Thyroid gland (tissue), 4 donors: ENCODE results near the gene CDC27. TPM values are rescaled to one million over a fixed set of nuclear protein-coding genes. Genes with fewer than 3 reads are reported as not detected.
"Not testable (repeated sequence)": the region's sequence is repeated elsewhere in the genome, so short reads cannot be mapped to it uniquely, and the experiment has no call there.

Experiments
- DNase-seq, 2 donors: peaks; one replicate each; pipeline ENCODE4 v3.0.0-alpha.2; 2019
- H3K27ac ChIP-seq, 3 donors: fragments of 200-600 bp; sonication (generic); 1 replicate in 2 of 3; 2 replicates in 1 of 3; pipeline ENCODE4 v1.5.1; 2016 to 2019; ENCODE audit warnings: mild to moderate bottlenecking in 1 of 3, moderate library complexity in 1 of 3
- H3K27me3 ChIP-seq: fragments of 200-600 bp; sonication (generic); one replicate; pipeline ENCODE4 v1.5.1; 2019
- H3K36me3 ChIP-seq, 2 donors: fragments of 200-600 bp; sonication (generic); one replicate each; pipeline ENCODE4 v1.5.1; 2016 to 2019
- H3K4me1 ChIP-seq, 2 donors: fragments of 200-600 bp; sonication (generic); one replicate each; pipeline ENCODE4 v1.5.1; 2017 to 2019
- H3K4me3 ChIP-seq, 3 donors: fragments of 200-600 bp; sonication (generic); replicated peaks in 1 of 3; 1 replicate in 2 of 3; 2 replicates in 1 of 3; pipeline ENCODE4 v1.5.1; 2016; ENCODE audit warnings: mild to moderate bottlenecking in 1 of 3
- H3K9me3 ChIP-seq: fragments of 200-600 bp; sonication (generic); one replicate; pipeline ENCODE4 v1.5.1; 2017
- CTCF ChIP-seq, 6 experiments: fragments of 200-600 bp in 3 of 6; fragments of 450-650 bp in 3 of 6; sonication (generic) in 3 of 6; IDR thresholded peaks; one replicate each; pipeline ENCODE4 v1.5.1; 2016 to 2019; ENCODE audit warnings: antibody characterized with exemption in 6 of 6, mild to moderate bottlenecking in 2 of 6, inconsistent platforms in 1 of 6, moderate library complexity in 1 of 6
- POLR2A ChIP-seq, 2 donors: fragments of 450-650 bp; IDR thresholded peaks; one replicate each; pipeline ENCODE4 v1.6.1; 2017; ENCODE audit warnings: antibody characterized with exemption in 2 of 2, mild to moderate bottlenecking in 2 of 2, moderate library complexity in 1 of 2
- WGBS, 2 donors: methylation state at CpG; one replicate each; pipeline ENCODE4 v1.1.5; 2017; 5-methylcytosine and 5-hydroxymethylcytosine counted together
- intact Hi-C: fragments of 100-400 bp; cut with DNase I; formaldehyde crosslinking; loops from one replicate; pipeline ENCODE4 v1.15.1; 2023
- total RNA-seq, 4 donors: library from RNA; depleted of rRNA; stranded (reverse); fragments of >200 nt; gene quantifications; one replicate each; pipeline ENCODE4 v1.2.3, GENCODE V29; 2016

CDC27 gene
- total RNA-seq, 4 donors from 2014 or later = 124 to 195 (median 181) TPM

- H3K36me3 ChIP-seq = peaks cover 11 to 19% of the 10 kb centered on the region in 2 donors
- H3K27me3 ChIP-seq = no peaks in the 10 kb centered on the region
- TF ChIP-seq CTCF (IDR thresholded peaks at IDR 0.05) = no peak
- TF ChIP-seq POLR2A (IDR thresholded peaks at IDR 0.05) = no peak
- WGBS, 2 donors = 87 to 88% methylated on average over 2 of the region's 2 CpGs
- DNase-seq = no peak
- intact Hi-C loops = no loop called here
- peak overlapping the region in 1 of 3 donors; percentile 19 for H3K27ac ChIP-seq
- H3K9me3 ChIP-seq = no peaks in the 10 kb centered on the region
- H3K4me3 ChIP-seq = no peak overlapping the region
- H3K4me1 ChIP-seq = no peaks in the 10 kb centered on the region
Measured at GRCh38 chr17:47119746-47120520, 69.2 kb downstream of the CDC27 start.

GRCh38 chr17:47117386-47117785, 71.7 kb downstream of the CDC27 start:
- 93% methylated on average over 3 of the region's 3 CpGs for WGBS, 2 donors

GRCh38 chr17:47106130-47106529, 83.0 kb downstream of the CDC27 start:
- Histone ChIP-seq H3K9me3 (no peaks in the 10 kb centered on the region), H3K27ac (no peak overlapping the region), H3K4me3 (no peak overlapping the region), H3K27me3 (no peaks in the 10 kb centered on the region), H3K36me3 (no peaks in the 10 kb centered on the region), H3K4me1 (no peaks in the 10 kb centered on the region)
- WGBS, 2 donors = 93 to 98% methylated on average over 7 of the region's 7 CpGs
- intact Hi-C loops = no loop called here
- DNase-seq = no peak
- TF ChIP-seq CTCF (IDR thresholded peaks at IDR 0.05) (no peak), POLR2A (IDR thresholded peaks at IDR 0.05) (no peak)

More at GRCh38 chr17:47117386-47117785, 71.7 kb downstream of the CDC27 start:
- no peak overlapping the region for H3K4me3 ChIP-seq
- intact Hi-C loops = no loop called here
- no peak overlapping the region for H3K27ac ChIP-seq
- no peak for TF ChIP-seq CTCF (IDR thresholded peaks at IDR 0.05)
- TF ChIP-seq POLR2A (IDR thresholded peaks at IDR 0.05) = no peak
- H3K4me1 ChIP-seq = no peaks in the 10 kb centered on the region
- H3K36me3 ChIP-seq = peaks cover 7 to 13% of the 10 kb centered on the region in 2 donors
- no peaks in the 10 kb centered on the region for H3K27me3 ChIP-seq
- H3K9me3 ChIP-seq = no peaks in the 10 kb centered on the region
- DNase-seq = no peak

GRCh38 chr17:47105246-47105645, 83.8 kb downstream of the CDC27 start:
- H3K4me3 ChIP-seq, H3K36me3 ChIP-seq, H3K27ac ChIP-seq, H3K27me3 ChIP-seq, intact Hi-C loops, H3K9me3 ChIP-seq, DNase-seq, H3K4me1 ChIP-seq: not testable (repeated sequence)
- WGBS, 2 donors = 39 to 59% methylated on average over 1 of the region's 1 CpG

- DNase-seq = no peak
- TF ChIP-seq CTCF (IDR thresholded peaks at IDR 0.05) (no peak), POLR2A (IDR thresholded peaks at IDR 0.05) (no peak)
- Histone ChIP-seq H3K9me3 (no peaks in the 10 kb centered on the region), H3K27ac (no peak overlapping the region), H3K27me3 (no peaks in the 10 kb centered on the region), H3K4me3 (no peak overlapping the region), H3K4me1 (peaks cover 7 to 12% of the 10 kb centered on the region in 2 donors), H3K36me3 (no peaks in the 10 kb centered on the region)
- 87% methylated on average over 4 of the region's 4 CpGs for WGBS, 2 donors
- intact Hi-C loops = no loop called here
Measured at GRCh38 chr17:47102914-47103313, 86.2 kb downstream of the CDC27 start.
